ENCODE results near the gene PRKCI. TPM values are rescaled to one million over a fixed set of nuclear protein-coding genes. Genes with fewer than 3 reads are reported as not detected.

PRKCI gene
- total and polyA plus RNA-seq, 9 of the 15 experiments (the other 6 are each of a cell fraction or from before 2014, with no cell fraction given), result 10.5 to 43.2 (median 31.4) TPM

GRCh38 chr3:170278627-170279026 is 56.4 kb downstream of the PRKCI start:
- CTCF ChIA-PET (ENCODE audit: low intra/inter-chr PET ratio), result no interaction called here
- H3K36me3 ChIP-seq (ENCODE audit: control insufficient read depth, insufficient read depth, low read length), result peaks cover 39% of the 10 kb centered on the region; the same call in 1 of the 3 replicates
- no peak for TF ChIP-seq NFE2L1 (tag; IDR thresholded peaks at IDR 0.05; ENCODE audit: borderline replicate concordance, low read depth)
- TF ChIP-seq POU5F1 (IDR thresholded peaks at IDR 0.05; ENCODE audit: borderline replicate concordance, low read depth, low read length, partially characterized antibody), result no peak
- TF ChIP-seq, protein P1, sequence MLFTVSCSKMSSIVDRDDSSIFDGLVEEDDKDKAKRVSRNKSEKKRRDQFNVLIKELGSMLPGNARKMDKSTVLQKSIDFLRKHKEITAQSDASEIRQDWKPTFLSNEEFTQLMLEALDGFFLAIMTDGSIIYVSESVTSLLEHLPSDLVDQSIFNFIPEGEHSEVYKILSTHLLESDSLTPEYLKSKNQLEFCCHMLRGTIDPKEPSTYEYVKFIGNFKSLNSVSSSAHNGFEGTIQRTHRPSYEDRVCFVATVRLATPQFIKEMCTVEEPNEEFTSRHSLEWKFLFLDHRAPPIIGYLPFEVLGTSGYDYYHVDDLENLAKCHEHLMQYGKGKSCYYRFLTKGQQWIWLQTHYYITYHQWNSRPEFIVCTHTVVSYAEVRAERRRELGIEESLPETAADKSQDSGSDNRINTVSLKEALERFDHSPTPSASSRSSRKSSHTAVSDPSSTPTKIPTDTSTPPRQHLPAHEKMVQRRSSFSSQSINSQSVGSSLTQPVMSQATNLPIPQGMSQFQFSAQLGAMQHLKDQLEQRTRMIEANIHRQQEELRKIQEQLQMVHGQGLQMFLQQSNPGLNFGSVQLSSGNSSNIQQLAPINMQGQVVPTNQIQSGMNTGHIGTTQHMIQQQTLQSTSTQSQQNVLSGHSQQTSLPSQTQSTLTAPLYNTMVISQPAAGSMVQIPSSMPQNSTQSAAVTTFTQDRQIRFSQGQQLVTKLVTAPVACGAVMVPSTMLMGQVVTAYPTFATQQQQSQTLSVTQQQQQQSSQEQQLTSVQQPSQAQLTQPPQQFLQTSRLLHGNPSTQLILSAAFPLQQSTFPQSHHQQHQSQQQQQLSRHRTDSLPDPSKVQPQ (CRISPR knock-in tag; IDR thresholded peaks at IDR 0.05; ENCODE audit: borderline replicate concordance), result no peak
- TF ChIP-seq JUN (IDR thresholded peaks at IDR 0.05; ENCODE audit: borderline replicate concordance, low read depth, low read length), result no peak
- TF ChIP-seq JUN (CRISPR knock-in tag; IDR thresholded peaks at IDR 0.05; ENCODE audit: borderline replicate concordance), result no peak
- no peak for TF ChIP-seq ZC3H11A (IDR thresholded peaks at IDR 0.05; ENCODE audit: low read depth, low read length)
- TF ChIP-seq HSF4 (CRISPR knock-in tag; IDR thresholded peaks at IDR 0.05; ENCODE audit: borderline replicate concordance), result no peak
- TF ChIP-seq BRCA1 (IDR thresholded peaks at IDR 0.05), result no peak
- TF ChIP-seq BRCA1 (CRISPR knock-in tag; IDR thresholded peaks at IDR 0.05), result no peak
- TF ChIP-seq KDM1A (IDR thresholded peaks at IDR 0.05), result no peak
- TF ChIP-seq ZNF436 (CRISPR knock-in tag; IDR thresholded peaks at IDR 0.05), result no peak
- TF ChIP-seq DDX20 (tag; IDR thresholded peaks at IDR 0.05; ENCODE audit: low read depth), result no peak
- no peak for TF ChIP-seq KAT8 (IDR thresholded peaks at IDR 0.05; ENCODE audit: low read depth)
- TF ChIP-seq CSDE1 (IDR thresholded peaks at IDR 0.05), result no peak
- TF ChIP-seq E2F4 (CRISPR knock-in tag; IDR thresholded peaks at IDR 0.05; ENCODE audit: low read depth), result no peak
- TF ChIP-seq KLF13 (tag; IDR thresholded peaks at IDR 0.05; ENCODE audit: borderline replicate concordance, low read depth), result no peak
- no peak for TF ChIP-seq SUPT5H (IDR thresholded peaks at IDR 0.05)
- TF ChIP-seq, protein P2, sequence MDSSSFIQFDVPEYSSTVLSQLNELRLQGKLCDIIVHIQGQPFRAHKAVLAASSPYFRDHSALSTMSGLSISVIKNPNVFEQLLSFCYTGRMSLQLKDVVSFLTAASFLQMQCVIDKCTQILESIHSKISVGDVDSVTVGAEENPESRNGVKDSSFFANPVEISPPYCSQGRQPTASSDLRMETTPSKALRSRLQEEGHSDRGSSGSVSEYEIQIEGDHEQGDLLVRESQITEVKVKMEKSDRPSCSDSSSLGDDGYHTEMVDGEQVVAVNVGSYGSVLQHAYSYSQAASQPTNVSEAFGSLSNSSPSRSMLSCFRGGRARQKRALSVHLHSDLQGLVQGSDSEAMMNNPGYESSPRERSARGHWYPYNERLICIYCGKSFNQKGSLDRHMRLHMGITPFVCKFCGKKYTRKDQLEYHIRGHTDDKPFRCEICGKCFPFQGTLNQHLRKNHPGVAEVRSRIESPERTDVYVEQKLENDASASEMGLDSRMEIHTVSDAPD (CRISPR knock-in tag; IDR thresholded peaks at IDR 0.05), result no peak

More at GRCh38 chr3:170278627-170279026, 56.4 kb downstream of the PRKCI start:
- no peak overlapping the region for H3K4me3 ChIP-seq
- intact Hi-C loops (cut with micrococcal nuclease) (no loop called here), in situ Hi-C loops (cut with MboI) (no loop called here)
- no peak for ATAC-seq
- no peaks in the 10 kb centered on the region for H3K4me1 ChIP-seq (replicated peaks in 1 of 2; ENCODE audit: control insufficient read depth in 2 of 2, insufficient read depth in 2 of 2, low read length in 2 of 2)
- no peaks in the 10 kb centered on the region for H3K27me3 ChIP-seq (ENCODE audit: control insufficient read depth in 2 of 2, insufficient read depth in 2 of 2, low read length in 2 of 2)
- POLR2A ChIA-PET, result no interaction called here
- 78% methylated on average over 1 of the region's 1 CpG for WGBS (ENCODE audit: insufficient coverage, low coverage, missing lambda C conversion rate)
- no peak overlapping the region for H3K4me2 ChIP-seq (ENCODE audit: insufficient read depth, low read length)
- H3K79me2 ChIP-seq (ENCODE audit: control insufficient read depth, insufficient read depth, low read length), result no peaks in the 10 kb centered on the region
- no peaks in the 10 kb centered on the region for H3K9me1 ChIP-seq (ENCODE audit: control insufficient read depth, insufficient read depth, low read length)
- H4K20me1 ChIP-seq (replicated peaks; ENCODE audit: control insufficient read depth, insufficient read depth, low read length), result no peaks in the 10 kb centered on the region
- no peak overlapping the region for H3K9ac ChIP-seq (ENCODE audit: insufficient read depth in 1 of 2, low read depth in 2 of 2, low read length in 2 of 2)
- H3K27ac ChIP-seq (ENCODE audit: extremely low read depth, low read depth, low read length), result no peak overlapping the region
- no peaks in the 10 kb centered on the region for H3K9me3 ChIP-seq (replicated peaks; ENCODE audit: control insufficient read depth, insufficient read depth, low read depth, low read length)
- no peak for DNase-seq (ENCODE audit: extremely low read depth in 1 of 4, low spot score in 3 of 4)
- H2AFZ ChIP-seq (ENCODE audit: low read depth, low read length), result no peak overlapping the region
- no TSS peak for BruUV-seq (replicated peaks)
- FAIRE-seq, result no peak

Data from K562 (cell line).